Stimulated activated CD4-positive, alpha-beta T cell treated with anti-CD3 and anti-CD28 coated beads, Interleukin-4, amount 100 ng/mL, for 24 hours (primary cell): ENCODE measurements around the gene ABI1.

ENCODE experiments used
- DNase-seq: peaks from one replicate; pipeline ENCODE4 v3.0.0-alpha.2; 2020

Gene ABI1

DNA sequence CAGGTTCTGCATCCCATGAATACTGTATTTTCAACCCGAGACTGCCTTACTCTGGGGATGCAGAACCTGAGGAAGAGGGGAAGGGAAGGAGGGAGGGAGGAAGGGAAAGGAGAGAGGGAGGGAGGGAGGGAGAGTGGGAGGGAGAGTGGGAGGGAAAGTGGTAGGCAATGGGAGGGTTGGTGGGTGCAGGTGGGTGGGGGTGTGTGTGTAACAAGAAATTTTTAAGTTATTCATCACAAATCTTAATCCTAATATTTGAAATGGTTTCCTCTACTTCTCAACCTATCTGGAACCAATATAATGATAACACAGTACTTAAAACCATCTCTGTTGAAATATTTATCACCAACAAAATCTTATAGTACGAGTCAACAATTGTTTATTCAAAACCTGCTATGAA lies 95.2 kb downstream of the ABI1 start:
- DNase-seq = no peak

DNA sequence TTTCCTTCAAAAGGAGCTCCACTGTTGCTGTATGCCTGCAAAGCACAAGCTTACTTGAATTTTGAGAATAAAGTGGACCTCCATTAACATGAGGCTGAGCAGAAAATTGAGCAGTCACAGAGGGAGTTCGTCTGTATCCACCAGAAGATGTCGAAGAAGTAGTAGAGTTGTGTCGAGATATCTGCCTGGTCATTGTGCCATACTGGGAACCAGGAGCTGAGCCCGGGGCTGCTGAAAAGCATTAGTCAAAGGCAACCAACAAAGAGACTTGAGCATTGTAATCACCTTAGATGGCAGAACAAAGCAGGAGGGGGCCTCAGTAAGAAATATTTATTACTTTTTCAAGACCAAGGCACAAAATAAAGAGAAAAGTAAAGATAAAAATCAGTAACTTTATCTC lies 101.8 kb downstream of the ABI1 start:
- no peak for DNase-seq

DNA sequence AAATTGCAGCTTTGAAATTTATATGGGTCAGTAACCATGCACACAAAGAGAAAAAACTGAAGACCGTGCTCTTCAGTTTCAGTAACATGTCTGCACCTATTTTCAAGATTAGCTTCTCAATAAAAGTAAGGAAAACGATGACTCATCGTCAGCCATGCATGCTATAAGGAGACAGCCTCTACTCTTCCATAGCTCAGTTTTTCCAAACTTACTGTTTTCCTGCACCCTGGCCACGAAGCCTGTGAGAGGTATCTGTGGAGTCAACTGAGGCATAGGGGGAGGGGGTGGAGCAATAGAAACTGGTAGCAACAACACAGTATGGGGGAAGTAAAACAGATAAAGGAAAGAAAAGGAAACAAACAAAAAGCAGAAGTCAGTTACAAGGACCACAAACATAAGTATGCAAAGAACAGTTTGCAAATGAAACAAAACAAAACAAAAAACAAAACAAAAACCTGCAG lies 105.3 kb downstream of the ABI1 start:
- DNase-seq = no peak

DNA sequence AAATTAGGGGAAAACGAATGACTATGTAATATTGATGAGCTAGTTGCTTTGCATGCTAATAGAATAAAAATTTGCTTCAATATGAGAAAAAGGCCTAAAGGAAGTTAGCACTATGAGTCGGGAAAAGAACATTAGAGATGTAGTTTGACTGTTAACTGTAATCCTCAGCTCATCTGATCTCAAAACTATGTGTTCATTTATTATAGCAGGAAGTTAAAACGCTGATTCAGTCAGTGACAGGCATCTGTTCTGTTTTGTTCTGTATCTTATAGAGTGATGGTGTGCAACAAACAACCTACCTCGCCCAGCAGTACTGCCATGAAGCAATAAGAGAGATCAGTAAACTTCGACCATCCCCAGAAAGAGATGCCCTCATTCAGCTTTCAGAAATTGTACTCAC lies 114.7 kb downstream of the ABI1 start:
- no peak for DNase-seq

DNA sequence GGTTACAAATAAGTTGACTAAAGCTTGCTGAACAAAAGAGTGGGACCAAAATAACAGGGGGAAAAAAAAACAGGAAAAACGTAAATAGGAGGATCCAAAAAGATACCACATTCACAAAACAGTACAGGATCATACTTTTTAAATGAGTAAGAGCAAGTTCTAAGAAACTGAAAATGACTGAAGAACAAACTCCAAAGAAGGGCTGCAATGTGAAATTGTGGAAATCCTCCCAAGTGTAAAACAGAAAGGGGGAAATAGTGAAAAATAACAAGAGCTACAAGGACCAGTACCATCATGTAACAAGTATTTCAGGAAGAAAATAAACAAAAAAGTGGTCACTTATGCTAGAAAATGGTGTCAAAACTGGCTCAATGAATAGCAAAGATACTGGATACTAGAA lies 116.9 kb downstream of the ABI1 start:
- DNase-seq = no peak

DNA sequence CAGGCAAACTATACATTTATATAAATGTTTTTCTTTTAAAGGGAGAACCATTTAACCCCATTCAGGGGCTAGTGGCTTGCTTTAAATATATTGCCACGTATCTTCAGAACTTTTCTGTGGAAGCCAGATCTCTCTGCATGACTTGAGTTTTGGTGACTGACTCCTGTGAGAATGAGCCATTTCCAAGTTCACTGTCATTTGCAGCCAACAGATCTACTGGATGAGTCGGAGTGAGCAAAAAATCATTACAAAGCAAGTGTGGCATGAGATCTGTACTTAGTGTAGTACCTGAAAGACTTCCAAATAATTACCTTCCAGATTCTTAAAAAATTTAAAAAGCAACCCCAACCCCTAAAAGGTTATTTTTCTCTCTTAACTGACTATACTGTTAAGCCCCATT lies 117.7 kb downstream of the ABI1 start:
- DNase-seq = no peak

DNA sequence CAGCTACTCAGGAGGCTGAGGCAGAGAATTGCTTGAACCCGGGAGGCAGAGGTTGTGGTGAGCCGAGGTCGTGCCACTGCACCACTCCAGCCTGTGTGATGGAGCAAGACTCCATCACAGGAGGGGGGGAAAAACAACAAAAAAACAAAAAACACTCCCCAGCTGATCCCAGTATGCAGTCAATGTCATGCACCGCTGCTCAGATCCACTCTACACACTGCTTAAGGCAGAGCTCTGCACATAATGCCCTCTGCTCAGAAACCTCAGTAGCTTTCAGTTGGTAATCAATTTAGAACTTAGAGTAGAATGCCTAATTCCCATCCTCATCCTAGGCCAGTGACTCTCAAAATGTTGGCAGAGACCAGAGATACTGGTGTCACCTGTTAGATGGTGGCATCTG lies 119.4 kb downstream of the ABI1 start:
- no peak for DNase-seq

DNA sequence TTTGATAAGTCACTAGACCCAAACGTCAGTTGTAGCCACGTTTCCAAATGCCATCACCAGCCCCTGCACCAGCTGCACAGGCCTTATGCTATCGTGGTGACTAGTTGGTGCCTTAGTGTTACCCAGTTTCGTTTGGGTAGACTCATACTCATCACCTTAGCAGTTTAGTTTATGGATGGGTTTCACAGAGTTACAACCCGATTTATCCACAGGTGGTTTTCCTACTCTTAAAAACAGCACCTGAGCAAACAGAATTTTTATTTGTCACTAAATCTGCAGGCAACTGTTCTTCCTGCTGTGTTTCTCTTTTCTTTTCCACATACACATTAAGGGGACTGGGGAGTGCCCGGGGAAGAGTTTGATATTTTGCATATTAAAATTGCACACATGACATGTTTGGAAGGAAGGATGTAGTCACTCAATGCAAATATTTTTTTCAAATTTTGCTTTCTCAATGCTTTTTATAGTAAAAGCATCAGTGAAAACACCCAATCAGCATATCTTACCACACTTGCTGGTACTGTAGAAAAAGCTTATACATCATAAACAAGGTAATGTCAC lies 121.6 kb downstream of the ABI1 start:
- DNase-seq = peak; percentile 41

DNA sequence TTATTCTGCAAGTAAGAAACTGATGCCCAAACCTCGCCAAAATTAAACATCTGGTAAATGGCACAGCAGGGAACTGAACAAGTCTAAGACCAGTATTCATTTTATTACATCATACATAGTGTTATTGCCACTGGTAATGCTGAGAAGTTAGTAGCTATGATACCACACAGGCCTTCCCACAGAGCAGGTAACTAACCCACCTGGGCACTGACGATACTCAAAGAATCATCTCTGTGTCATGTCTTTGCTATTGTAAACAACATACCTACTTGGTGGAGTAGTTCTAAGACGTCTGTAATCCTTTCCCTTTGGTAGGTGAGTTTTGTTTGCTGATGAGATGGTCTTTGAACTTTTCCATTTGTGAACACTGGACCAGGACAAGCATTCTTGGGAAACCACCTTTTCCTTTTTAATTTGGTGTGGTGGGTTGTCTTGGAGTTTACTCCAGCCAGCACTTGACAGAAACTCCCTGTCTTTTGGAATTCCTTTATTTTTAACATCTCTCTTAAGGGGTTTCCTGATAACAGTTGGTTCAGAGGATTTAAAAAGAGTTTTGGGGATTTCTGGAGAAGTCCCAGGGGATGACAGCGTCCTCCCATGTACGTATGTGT lies 122.4 kb downstream of the ABI1 start:
- no peak for DNase-seq

DNA sequence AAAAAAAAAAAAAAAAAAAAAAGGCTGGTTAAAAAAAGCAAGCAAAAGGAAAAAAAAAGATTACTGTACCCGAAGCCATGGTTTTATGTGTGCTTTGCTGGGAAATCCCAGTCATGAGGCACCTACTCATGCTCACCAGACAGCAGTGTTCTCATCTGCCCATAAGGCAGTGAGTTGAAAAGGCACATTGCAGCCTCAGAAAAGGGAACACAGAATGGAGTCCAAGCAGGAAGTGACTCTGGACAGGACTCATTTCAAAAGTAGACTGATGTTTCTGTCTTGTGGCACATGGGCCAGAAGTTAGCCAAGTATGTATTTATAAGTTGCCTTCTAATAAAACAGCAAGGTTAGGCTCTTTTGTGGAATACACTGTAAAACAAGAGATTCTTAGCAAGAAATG lies 123.0 kb downstream of the ABI1 start:
- DNase-seq = peak; percentile 43

DNA sequence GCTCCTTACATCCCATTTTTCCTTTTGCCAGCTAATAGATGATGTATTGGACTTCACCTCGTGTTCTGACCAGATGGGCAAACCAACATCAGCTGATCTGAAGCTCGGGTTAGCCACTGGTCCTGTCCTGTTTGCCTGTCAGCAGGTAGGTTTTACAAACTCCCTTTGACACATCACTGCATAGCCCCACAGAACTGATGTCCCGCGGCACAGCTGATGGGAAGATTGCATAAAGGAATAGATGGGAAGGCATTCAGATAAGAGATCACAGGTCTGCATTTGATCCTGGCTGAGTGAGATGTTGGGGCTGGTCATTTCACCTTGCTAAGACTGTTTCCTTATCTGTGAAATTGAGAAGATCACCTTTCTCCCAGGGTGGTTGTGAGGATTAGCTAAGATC lies 125.3 kb downstream of the ABI1 start:
- no peak for DNase-seq

DNA sequence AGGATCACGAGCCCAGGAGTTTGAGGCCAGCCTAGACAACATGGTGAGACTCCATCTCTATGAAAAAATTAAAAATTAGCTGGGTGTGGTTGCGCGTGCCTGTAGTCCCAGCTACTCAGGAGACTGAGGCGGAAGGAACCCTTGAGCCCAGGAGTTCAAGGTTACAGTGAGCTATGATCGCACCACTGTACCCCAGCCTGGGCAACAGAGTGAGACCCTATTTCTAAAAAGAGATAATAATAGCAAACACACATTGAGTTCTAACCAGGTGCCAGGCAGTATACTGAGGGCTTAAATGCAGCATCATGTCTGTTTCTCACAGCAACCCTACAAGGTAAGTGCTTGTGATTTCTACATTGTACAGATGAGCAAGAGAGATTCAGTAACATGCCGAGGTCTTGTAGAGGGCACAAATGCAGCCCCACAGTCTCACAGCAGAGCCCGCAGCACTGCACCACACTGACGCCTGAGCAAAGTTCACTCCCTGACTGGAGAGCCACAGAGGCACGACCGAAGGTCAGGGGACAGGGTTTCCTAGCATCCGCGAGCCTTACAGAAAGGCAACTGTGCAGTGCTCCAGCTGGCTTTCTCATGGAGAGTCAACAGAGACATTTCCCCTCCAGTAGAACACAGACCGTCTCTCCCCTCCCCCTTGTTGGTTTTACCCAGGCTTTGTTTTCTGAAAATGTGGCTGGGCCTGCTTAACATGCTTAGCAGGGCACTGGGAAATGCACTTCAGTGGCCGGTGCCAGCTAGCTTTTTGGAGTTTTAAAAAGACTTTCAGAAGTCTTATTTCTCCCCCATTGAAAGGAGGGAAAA lies 126.8 kb downstream of the ABI1 start:
- DNase-seq = no peak

DNA sequence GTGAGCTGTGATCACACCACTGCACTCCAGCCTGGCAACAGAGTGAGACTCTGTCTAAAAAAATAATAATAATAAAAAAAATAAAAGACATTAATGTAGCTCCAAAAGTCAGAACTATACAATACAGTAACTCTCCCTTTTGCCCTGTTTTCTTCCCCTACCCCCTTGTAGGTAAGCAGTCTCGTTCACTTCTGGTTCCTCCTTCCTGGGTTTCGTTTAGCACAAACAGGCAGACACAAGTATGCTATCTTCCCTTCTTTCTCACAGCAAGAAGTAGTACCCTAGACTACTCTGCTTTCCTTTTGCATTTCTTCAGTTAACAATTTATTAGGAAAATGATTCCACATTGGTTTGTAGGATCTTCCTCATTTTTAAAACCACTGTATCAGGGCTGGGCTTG lies 130.2 kb downstream of the ABI1 start:
- DNase-seq = no peak

DNA sequence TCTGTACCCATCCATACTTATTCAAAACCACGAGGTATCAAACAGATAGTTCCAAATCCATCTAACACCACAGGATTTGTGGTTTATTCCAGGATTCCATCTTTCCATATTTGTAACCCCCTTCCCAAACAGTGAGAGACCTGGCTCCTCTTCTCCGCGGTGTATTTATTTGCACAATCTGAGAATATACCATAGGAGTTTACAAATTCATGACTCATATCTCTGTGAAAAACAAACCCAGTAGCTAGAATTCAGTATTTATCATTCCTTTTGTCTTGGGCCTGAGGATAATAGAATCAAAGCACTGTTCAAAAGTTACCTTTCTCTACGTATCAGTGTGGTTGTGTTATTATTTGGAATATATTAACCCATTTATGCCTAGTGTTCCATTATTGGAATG lies 131.4 kb downstream of the ABI1 start:
- no peak for DNase-seq

DNA sequence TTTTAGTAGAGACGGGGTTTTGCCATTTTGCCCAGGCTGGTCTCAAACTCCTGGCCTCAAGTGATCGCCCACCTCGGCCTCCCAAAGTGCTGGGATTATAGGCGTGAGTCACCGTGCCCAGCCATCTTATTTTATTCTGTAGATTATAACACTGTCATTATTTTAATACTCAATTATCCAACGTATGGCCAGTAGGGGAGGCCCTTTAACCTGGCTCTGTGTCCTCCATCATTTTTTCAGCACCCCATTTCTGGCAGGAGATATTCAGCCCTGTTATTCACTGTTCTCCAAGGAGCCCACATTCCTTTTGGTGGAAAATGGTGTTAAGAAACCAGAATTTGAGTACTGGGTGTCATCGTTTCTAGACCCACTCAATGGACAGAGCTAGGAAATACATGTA lies 131.8 kb downstream of the ABI1 start:
- no peak for DNase-seq

DNA sequence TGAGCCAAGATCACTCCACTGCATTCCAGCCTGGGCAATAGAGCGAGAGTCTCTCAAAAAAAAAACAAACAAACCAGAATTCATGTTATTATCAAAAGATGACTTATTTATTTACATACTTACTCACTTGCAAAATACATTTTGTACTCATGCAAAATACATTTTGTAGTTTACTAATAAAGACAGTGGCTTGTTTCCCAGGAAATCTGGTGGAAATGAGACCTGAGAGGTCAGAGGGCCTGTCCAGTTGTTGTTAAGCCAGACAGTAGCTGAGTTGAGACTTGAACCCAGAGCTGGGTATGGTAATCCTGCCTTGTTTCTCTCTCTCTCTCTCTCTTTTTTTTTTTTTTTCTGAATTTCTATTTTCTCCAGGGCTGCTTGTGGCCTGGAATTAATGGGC lies 133.8 kb downstream of the ABI1 start:
- DNase-seq = no peak

DNA sequence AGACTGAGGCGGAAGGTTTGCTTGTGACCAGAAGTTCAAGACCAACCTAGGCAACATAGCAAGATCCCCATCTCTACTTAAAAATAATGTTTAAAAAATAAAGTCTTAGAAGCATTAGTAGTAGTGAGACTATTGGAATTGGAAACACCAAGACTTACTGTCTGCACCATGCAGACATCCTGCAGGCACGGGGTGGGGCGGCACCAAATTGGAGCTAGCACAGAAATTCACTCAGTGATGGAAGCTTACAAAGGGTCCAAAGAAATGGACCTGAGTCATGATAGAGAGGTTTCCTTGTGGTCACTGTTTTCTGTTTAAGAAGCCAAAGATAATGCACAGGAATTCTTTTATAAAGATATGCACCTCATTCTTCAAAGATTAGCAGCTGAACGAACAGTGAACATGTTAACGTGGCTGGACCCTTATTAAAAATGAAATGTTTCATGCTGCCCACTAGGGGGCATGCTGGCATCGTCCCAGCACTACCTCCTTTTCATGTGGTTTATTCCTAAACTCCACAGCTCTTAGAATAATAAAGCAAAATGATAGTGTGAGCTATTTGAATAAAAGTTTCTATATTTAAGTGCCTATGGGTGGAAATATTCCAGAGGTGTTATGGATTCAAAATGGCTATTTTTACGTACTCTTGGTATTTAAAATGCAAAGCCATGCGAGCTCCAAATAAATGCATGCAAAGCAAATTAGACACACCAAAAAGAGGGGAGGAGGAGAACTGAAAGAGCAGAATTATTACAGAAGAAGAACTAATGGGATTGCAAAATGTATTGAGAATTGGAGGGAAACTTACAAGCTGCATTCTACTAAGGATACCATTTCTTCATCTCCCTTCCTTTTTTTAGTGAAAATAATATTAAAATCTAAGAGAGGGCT lies 134.7 kb downstream of the ABI1 start:
- peak; percentile 32 for DNase-seq

DNA sequence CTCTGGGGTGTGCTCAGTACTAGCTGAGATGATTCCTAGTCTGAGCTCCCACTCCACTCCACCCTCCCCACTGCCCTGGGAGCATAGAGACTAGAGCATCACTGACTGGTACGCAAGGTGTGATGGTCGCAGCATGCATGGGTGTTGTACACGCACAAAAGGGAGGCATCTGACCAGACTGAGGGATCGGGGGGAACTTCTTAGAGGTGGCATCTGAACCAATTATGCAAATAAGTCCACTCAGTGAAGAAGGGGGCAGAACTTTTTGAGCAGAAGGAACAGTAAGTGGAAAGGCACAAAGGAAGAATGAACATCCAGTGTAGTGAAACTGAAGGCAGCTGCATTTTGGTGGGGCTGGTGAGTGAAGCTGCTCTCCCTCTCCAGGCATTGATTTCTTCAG lies 137.7 kb downstream of the ABI1 start:
- DNase-seq = no peak

DNA sequence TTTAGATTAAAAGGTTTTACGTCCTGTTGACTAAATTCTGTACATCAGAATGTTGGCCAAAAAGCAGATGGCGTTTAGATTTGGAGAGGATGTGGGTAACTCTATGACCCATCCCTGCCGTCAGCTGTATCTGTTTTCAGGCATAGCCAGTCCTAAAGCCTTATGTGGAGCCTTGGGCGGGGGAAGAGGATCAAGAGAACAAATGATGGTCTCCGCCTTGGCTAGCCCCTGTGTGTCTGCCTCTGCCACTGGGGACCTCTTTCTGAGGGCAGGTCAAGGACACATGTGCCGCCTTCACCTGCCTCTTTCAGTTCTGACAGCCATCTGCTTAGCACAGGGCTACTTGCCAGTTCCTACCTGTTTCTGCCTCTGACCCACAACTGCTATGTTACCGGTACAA lies 139.2 kb downstream of the ABI1 start:
- DNase-seq = peak; percentile 22

DNA sequence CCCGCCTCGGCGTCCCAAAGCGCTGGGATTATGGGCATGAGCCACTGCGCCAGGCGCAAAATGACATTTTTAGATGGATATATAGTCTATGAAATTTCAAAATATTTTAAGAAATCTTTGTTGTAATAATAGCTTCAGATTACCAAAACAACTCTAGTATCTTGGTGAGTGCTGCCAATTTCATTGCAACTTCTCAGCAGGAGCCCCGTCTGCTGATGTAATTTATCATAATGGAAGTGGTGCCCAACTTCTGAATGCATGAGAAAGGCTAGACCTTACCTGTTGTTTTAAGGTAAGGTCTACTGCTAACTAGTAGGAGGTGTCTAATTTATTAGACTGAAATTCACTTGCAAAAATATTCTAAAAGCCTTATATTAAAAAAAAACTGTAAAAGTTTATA lies 143.3 kb downstream of the ABI1 start:
- no peak for DNase-seq

DNA sequence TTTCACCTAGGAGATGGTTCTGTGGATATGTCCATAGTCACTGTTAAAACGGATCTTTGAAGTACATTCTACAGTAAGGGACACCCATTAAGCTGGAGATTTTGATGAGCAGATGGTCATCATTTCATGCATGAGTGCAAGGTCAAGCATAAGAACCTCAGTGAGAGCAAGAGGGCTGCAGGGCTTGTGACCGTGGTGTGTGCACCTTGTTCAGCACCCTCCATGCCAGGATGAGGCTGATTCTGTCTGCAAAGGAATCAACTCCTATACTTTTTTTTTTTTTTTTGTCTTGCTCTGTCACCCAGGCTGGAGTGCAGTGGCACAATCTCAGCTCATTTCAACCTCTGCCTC lies 145.6 kb downstream of the ABI1 start:
- no peak for DNase-seq

DNA sequence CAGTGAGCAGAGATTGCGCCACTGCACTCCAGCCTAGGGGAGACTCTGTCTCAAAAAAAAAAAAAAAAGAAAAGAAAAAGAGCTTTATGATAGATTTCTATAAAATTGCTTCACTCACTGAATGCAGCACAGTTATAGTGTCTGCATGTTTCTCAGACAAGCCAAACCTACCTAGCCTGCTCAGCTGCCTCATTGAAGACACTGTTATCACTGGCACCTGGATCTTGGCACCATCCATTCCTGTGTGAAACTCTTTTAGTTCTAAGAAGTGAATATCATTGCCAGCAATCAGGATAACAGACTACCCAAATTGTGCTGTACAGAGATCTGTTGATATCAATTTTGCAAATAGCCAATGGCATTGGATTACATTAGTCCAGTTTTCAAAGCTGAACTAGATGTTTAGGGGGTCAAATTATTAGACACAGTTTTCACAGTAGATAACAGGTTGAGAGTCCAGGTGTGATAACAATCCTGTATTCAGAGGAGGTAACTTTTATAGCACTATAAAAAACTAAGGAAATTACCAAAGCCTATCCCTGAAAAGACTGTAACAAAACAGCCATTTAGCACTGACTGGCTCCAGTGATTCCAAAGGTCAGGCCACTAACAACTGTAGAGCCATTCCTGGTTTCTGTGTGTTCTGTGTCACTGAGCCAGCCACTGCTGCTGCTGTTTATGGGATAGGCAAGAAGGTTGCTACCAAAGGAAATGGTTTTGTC lies 146.2 kb downstream of the ABI1 start:
- DNase-seq = no peak

DNA sequence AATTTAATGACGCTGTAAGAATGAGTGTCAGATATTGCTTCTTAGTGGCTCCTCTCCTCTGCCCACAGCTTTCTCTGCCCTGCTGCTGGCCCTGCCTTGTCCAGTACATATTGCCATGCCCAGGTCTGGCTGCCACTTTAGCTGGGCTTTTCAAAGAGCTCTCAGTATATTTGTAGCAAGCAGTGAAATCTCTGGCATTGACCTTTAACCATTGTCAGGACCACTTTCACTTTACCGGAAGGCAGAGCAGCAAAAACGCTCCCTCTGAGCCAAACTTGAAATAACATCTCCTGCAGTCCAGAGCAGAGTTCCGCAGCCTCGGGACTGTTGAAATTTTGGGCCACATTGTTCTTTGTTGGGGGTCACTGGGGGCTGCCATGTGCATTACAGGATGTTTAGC lies 149.4 kb downstream of the ABI1 start:
- no peak for DNase-seq
